Central memory CD4-positive, alpha-beta T cell (primary cell): ENCODE results near the gene FAM110D.
A peak's percentile ranks its signal among the peaks of the same experiment; 100 is the strongest.

ENCODE experiments used
- DNase-seq: peaks from one replicate; pipeline ENCODE4 v3.0.0; 2022

The FAM110D gene

DNA sequence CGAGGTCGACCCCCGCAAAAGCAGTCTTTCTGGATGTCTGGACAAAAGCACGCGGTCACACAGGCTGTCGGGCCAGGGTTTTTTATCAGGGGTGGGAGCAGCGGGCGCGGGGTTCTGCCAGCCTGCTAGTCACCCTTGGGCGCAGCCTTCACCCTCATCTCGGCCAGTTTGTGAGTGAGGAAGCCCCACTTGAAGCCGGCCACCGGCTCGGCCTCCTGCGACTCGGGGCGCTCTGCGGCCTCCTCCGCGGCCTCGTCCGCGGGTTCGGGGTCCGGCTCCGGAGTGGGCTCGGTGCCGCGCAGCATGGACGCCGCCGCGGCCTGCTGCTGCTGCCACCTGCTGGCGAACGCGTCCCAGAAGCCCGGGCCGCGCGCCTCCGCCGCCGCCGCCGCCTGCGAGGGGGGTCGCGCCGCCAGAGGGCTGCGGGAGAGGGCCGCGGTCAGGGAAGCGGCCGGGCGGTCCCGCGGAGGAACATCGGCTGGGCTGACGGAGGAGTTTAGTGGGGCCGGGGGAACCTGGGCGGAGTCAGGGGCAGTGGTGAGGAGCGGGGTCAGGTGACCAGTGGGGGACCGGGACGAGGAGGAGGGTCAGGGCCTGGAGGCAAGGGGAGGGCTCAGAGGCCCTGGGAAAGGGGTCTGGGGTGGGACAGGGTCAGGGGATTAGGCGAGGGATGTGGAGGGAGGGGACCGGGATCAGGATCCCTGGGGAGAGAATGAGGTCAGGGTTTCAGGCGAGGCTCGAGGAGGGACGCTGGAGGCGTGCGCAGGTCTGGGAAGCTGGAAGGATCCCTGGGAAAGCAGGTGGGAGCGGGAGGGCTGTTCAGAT lies 5.4 kb downstream of the FAM110D start:
- peak; percentile 40 for DNase-seq

DNA sequence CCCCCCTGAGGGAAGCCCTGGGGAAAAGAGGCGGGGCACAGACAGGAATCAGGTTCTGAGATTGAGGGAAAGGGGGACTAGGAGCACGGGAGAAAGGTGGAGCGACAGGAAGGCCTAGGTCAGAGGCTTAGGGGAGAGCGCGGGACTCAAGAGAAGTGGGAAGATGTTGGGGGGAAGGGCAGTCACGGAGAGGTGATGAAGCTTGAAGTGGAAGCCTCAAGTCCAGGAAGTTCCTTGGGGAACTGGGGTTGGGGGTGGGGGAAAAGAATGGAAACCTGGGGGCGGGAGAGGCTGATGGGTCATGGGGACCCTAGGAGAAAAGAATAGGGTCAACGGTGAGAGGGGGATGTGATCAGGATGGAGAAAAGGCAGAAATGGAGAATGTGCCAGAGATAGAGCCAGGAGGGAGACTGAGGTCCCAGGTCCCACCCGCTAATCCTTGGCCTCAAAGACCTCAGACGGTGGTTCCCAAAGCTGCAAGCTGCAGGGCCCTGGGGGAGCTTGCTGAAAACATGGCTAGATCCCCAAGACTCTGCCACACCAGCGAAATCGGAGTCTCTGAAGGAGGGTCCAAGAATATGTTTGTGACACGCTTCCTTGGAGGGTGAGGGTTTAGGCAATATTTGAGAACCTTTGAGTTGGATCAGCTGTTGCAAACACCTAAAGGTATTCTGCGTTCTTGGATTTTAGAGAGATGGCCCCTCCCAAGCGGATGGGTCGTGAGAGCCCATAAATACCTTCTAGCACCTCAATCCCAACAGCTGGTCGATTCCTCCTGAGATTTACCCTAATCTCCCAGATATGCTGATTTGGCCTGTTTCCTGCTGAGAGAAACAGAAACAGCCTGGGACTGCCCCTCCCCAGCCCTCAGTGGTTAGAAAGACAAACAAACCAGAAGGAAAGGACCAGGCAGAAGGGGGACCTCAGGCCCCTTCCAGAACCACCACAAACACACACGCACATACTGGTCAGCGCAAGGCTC lies 6.3 kb downstream of the FAM110D start:
- no peak for DNase-seq

DNA sequence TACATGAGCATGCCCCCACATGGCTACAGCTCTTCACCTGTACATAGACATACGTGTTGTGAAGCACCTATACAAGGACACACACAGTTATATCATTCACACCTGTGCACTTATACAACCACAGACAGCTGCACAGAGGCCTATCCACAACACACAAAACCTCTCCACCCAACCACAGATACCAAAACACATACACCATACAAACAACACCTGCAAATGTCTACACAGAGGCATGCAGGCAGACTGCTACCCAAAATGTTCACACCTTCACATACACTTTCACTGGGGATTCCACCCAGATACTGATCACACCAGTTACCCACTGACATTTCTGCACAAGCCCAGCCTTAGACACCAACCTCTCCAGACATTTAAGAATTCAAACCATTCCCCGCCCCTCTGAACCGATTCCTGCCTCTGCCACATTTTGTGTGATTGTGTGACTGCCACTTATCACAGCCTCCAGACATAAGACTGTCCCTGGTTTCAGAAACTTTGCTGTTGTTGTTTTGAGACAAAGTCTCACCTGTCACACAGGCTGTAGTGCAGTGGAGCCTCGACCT lies 7.9 kb downstream of the FAM110D start:
- DNase-seq: no peak

DNA sequence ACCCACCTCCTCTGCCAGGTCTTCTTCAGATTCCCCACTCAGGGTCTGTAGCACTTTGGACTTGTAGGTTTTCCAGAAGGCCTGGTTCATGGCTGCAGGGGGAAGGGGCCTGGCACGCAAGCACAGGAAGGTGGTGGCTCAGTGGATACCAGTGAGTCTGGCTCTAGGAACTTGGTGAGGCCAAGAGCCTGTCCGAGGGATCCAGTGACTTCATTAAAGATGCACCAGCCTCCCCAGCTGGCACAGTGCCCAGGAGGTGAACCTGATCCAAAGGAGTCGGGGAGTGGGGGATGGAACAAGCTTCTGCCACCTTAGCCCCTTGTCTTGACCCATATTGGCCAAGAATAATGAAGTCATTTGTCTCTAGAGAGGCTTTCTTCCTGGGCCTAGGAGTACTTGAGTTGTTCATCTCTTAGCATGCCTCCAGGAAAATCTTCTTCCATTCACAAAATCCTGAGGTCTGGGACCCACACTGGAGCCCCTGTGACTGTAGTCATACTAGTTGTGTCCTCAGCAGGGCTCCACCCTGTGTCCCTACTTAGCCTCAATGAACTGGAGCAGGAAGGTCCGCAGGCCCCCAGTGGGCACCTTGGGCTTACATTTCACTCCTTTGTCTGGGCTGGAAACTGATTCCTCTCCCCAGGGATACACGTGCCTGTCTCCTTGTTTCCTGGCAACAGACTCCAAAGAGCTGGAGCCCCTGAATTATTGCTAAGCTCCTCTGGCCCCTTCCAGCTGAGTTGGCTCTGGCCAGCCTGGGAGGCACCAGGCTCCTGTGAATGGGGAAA lies 9.7 kb downstream of the FAM110D start, which contains the start of gene C1orf232:
Gene C1orf232 (minus strand): TSS at position 554 of the 788 bp plus-strand sequence. CDS start 464 bp downstream, at position 90.
- DNase-seq: no peak

DNA sequence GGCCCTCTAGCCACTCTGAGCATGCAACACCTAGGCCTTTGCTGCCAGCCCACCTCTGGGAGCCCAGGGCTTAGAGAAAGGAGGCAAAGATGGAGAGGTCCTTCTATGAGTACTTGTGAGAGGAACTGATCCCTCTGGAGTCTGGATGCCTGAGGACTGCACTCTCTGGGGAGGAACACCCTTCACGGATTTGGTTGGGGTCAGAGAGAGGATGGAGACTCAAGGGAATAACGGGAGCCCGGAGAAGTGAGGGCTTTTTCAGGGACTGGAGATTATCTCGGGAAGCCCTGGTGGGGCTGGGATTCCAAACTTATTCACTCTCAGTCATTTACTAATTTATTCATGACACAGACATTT lies 10.3 kb downstream of the FAM110D start:
- no peak for DNase-seq

DNA sequence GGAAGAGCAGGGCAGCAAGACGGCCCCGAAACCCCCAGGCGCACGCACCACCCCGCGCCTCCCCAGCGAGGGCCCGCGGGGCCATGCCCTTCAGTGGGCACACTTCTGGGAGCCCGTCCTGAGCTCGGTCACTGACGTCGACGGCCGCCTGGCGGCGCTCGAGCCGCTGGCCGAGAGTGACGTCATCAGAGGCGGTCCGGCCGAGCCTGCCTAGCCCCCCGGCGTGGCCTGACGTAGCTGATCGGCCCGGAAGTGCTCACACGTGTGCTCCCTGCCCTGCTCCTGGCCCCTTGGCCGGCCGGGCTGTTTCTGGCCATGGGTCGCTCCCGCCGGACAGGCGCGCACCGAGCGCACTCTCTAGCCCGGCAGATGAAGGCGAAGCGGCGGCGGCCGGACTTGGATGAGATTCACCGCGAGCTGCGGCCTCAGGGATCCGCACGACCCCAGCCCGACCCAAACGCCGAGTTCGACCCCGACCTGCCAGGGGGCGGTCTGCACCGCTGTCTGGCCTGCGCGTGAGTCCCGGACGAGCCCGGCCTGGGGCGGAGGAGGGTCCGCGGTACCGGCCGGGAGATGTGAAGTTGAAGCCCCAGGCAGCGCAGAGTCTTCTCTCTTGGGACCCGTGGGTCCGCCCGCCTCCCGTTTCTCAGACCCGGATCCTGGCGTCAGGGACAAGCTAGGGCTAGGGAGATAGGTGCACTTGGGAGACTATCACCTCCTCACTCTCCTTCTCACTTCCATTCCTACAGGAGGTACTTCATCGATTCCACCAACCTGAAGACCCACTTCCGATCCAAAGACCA lies 11.0 kb downstream of the FAM110D start, which contains the start of gene ZNF593:
Gene ZNF593 (plus strand): TSS at position 240 of the 803 bp plus-strand sequence. CDS start 76 bp downstream, at position 316.
- peak; percentile 75 for DNase-seq

DNA sequence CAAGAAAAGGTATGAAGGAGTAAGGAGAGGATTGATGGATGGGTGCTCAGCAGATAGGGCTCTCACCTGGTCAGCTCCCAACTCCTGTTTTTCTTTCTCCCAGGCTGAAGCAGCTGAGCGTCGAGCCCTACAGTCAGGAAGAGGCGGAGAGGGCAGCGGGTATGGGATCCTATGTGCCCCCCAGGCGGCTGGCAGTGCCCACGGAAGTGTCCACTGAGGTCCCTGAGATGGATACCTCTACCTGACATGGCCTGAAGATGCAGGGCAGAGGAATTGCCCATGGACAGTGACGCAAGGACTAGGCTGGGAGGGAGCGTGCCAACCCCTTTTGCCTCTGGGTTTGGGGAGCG lies 11.6 kb downstream of the FAM110D start:
- no peak for DNase-seq

DNA sequence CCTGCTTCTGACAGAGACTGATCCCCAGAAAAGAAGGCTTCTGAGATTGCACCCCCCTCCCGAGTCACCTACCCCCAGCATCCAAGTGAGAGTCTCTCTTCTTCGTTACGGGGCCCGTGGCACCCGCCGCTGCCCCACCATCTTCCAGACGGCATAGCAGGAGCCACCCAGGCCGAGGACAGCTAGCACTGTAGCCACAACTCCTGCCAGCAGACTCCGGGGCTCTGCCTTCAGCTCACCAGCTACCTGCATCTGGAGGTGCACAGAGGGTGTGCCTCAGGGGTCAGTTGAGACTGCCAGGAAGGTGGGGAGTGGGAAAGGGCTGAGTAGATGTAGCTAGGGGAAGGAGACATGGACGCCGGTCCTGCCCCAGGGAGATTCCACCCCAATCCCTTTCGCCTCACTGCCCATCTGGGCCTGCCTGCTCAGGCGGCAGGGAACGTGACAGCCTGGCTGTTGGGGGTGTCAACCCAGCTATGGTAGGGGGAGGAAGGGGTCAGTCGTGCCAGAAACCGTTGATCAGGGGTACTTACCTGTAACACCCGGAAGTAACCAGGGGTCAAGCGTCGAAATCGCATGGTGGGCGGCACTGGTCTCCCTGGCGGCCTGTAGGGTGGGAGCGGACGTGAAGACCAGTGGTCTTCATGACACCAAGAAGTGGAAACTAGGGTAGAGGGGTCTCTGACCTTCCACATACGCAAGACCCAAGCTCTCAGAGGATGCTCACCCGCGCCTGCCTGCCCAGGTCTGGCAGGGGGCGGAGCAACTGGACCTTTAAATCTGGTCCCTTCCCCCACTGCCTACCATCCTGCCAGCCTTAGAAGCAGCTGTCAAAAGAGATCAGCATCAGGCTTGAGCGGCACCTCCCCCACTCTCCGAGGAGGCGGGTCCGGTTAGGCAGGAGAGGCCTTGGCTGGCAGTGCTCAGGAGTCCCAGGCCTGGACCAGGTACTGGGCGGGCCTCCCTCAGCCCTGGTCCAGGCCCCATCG lies 12.5 kb downstream of the FAM110D start, which contains the start of gene ZNF593OS:
Gene ZNF593OS (minus strand): TSS at position 749 of the 989 bp plus-strand sequence. CDS start 171 bp downstream, at position 578.
- no peak for DNase-seq

DNA sequence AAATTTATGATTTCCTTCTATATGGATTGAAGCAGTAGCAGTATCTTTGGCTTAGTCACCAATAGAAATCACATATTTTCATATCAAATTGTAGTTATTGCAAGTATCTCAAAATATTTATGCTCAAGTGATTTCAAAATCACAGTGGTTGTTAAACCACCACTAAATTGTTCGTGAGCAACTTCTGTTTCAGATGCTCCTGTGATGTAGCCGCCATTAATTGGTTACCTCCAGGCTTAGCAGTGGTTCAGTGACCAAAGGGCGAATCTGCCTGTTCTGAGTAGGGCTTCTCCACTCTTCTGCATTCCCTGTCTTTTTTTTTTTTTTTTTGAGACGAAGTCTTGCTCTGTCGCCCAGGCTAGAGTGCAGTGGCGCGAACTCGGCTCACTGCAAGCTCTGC lies 16.5 kb downstream of the FAM110D start:
- DNase-seq: no peak

DNA sequence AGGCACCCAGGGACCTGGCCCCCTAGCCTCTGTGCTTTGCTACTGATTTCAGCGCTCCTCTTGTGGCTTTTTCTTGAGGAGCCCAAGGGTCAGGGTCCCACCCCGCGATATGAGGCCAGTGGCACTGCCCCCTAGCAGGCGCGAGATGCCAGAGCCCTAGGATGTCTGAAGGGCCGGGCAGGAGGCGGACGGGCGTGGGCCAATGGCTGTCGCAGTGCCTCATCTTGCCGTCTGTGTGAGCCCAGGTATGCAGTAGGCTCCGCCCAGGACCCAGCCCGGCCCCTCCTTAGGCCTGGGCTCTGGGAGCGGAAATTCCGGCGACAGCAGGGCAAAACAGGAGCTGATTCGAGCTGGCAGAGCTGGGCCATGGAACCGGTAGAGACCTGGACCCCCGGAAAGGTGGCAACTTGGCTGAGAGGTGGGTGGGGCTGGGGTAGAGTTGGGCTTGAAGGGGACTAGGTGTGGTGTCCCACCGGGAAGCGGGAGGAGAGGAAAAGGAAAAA lies 18.4 kb downstream of the FAM110D start, which contains the start of gene CNKSR1:
Gene CNKSR1 (plus strand): TSS at position 310 of the 503 bp plus-strand sequence. CDS start 57 bp downstream, at position 367.
- no peak for DNase-seq

DNA sequence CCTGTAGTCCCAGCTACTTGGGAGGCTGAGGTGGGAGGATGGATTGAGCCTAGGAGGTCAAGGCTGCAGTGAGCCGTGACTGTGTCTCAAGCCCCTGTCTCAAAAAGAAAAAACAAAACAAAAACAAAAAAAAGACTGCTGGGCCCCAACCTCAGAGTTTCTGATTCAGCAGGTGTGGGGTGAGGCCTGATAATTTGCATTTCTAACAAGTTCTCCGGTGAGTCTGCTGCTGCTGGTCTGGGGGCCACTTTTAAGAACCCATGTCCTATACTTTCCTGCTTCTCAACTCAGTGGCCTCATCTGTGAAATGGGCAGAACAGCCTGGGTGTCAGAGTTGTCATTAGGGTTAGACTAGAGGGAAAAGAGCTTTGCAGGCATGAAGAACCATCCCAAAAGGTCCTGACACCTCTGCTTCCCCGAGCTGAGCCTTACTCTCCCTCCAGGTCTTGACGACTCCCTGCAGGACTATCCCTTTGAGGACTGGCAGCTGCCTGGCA lies 21.2 kb downstream of the FAM110D start:
- DNase-seq: no peak

DNA sequence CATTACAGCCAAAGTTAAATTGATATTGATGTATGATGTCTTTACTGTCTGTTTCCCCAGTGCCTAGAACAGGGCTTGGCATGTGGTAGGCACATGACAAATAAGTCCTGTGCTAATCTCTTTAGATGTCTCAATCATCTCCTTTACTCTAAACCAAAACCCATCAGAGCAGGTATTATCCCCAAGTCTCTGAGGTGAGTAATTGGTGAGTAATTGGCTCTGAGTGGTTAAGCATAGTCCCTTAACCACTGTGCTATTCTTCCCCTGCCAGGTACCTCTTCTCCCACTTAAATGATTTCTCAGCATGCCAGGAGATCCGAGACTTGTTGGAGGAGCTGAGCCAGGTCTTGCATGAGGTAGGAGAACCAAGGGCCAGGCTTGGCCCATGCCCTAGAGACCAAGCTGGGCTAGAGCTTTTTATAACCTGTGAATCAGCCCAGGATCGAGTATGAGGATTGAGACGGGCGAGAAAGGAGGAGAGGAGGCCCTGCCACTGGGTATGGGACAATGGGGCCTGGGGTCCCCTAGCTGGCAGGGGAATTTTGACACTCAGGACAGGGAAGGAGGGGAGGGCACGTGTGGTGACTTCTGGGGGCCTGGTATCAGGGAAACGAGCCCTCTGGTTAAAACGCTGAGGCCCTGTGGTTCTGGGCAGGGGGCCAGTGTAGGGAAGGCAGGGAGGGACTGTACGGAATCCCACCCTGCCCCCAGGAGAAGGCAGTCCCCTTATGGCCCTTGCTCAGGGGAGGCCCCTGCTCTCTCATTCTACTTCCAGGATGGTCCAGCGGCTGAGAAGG lies 22.9 kb downstream of the FAM110D start:
- no peak for DNase-seq

DNA sequence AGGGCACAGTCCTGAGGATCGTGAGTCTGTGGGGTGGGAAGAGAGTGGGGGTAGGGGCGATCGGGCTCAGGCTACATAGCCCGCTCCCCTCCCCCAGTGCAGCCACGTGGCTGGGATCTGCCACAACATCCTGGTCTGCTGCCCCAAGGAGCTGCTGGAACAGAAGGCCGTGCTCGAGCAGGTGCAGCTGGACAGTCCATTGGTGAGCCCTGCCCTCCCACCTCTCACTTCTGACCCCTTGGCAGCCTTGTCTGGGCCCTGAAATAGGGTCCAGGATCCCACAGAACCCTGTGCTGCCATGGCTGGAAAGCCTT lies 23.5 kb downstream of the FAM110D start:
- DNase-seq: no peak

DNA sequence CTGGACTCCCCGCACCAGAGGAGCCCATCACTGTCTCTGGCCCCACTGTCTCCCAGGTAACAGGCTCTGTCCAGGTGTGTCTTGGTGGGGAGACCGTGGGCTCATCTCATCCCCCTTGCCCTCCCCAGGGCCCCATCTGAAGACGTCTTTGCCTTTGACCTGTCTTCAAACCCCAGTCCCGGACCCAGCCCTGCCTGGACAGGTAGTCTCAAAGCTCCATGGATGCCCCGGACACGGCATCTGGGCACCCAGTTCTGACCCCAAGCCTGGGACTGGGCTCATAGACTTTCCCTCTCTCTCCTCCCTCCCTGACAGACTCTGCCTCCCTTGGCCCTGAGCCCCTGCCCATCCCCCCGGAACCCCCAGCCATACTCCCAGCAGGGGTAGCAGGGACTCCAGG lies 25.2 kb downstream of the FAM110D start:
- DNase-seq: no peak

DNA sequence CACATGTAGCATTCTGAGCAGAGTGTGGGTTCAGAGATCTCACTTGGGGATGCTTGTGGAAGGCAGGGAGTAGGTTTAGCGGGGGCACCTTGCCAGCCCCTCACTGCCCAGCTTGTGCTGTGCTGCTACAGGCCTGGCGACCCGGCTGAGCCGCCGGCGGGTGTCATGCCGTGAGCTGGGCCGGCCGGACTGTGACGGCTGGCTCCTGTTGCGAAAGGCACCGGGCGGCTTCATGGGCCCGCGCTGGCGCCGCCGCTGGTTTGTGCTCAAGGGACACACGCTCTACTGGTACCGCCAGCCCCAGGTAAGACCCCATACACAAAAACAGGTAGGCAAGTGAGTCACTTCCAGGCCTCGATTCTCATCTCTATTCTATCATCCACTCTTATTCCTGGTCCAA lies 26.0 kb downstream of the FAM110D start:
- DNase-seq: no peak

DNA sequence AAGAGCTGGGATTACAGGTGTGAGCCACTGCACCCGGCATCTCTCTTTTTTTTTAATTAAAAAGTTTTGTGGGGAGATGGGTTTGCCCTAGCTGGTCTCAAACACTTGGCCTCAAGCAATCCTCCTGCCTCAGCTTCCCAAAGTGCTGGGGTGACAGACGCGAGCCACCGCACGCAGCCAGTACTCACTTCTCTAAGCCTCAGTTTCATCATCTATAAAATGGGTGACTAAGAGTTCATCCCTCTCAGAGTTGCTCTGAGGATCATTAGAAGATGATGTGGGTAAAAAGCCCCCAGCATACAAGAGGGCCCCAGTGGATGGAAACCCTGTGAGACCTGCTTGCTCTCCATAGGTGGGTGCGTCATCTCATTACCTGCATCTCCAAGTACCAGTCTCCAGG lies 29.0 kb downstream of the FAM110D start:
- no peak for DNase-seq

DNA sequence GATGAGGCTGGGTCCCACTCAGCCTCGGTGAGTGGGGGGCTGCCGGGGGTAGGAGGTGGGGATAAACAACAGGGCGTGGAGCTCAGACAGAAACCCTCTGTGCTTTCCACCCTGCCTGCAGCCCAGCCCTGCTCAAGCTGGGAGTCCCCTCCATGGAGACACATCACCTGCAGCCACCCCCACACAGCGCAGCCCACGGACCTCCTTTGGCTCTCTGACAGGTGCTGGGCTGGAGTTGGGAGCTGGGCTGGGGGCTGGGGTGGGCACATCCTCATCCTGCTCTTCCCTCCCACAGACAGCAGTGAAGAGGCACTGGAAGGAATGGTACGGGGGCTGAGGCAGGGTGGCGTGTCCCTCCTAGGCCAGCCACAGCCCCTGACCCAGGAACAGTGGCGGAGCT lies 29.6 kb downstream of the FAM110D start:
- no peak for DNase-seq

DNA sequence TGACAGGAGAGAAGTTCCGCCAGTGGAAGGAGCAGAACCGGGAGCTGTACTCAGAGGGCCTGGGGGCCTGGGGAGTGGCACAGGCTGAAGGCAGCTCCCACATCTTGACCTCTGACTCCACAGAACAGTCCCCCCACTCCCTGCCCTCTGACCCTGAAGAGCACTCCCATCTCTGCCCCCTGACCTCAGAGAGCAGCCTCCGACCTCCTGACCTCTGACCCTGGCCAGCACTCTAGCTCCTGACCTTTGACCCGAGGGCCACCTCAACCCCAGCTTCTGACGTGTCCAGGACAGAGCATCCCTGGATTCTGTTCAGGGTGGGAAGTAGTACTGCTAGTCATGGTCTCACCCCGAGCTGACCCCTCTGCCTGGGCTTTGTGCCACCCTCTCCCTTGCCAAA lies 30.5 kb downstream of the FAM110D start:
- no peak for DNase-seq

DNA sequence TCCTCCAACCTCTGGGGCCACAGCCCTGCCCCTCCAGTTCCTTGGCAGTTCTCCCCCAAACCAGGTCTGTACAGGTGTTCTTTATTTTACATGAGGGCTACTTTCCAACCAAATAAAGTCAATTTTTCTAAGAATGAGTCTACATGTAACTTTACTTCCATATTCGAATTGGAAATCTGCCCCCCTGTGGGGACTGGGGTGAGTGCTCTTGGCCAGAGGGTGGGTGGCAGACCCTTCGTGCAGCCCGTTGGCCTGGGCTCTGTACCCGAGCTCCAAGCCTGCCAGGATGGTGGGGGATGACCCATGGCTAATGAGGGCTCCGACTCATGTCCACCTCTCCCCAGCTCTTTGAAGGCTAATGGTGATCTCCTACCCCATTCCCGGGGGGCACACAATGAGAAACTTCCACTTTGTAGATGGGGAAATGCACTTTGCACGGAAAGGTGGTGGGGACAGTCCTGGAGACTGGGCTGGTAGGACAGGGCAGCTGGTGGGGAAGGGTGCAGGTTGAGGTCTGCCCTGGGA lies 30.9 kb downstream of the FAM110D start:
- no peak for DNase-seq
